ENCODE measurements around the gene EPHB1. TPM values are rescaled to one million over a fixed set of nuclear protein-coding genes. Genes with fewer than 3 reads are reported as not detected.

The EPHB1 gene
- total RNA-seq, 1 experiment from 2014 or later: 2.8 TPM

- H4K8ac ChIP-seq (replicated peaks; ENCODE audit: insufficient read length, low read depth, low read length): no peak overlapping the region
- no peak for TF ChIP-seq CTCF (conservative IDR thresholded peaks at IDR 0.05)
- no peak overlapping the region for H2AK5ac ChIP-seq (ENCODE audit: insufficient read length, low read length)
- H3K9ac ChIP-seq (ENCODE audit: extremely low read depth, insufficient read length, low read length): no peak overlapping the region
- Mint-ChIP-seq H3K36me3 (ENCODE audit: insufficient read depth in 1 of 3, low read depth in 3 of 3) (no peaks in the 10 kb centered on the region; a peak in 1 of 7 replicates), H3K9me3 (no peaks in the 10 kb centered on the region), H3K27ac (no peak overlapping the region), H3K27me3 (ENCODE audit: low read depth) (peaks cover 3% of the 10 kb centered on the region), H3K4me1 (peaks cover 26 to 31% of the 10 kb centered on the region in 2 experiments), H3K4me3 (no peak overlapping the region)
- no peak overlapping the region for H3T11ph ChIP-seq (ENCODE audit: low read length)
- no peak overlapping the region for H3K4ac ChIP-seq (ENCODE audit: low read depth, low read length)
- H3K18ac ChIP-seq (ENCODE audit: insufficient read length, low read depth, low read length): no peak overlapping the region
- H2BK120ac ChIP-seq (ENCODE audit: low read depth, low read length, poor library complexity, severe bottlenecking): no peak overlapping the region
- H3K79me1 ChIP-seq (ENCODE audit: insufficient read depth, low read depth, low read length, poor library complexity, severe bottlenecking): no peaks in the 10 kb centered on the region
- no peak for DNase-seq
- no peak overlapping the region for H3K23ac ChIP-seq (ENCODE audit: insufficient read length, low read depth, low read length)
- H3K4me2 ChIP-seq (ENCODE audit: insufficient read depth, insufficient read length, low read length): no peak overlapping the region
- no peak overlapping the region for H3K56ac ChIP-seq (ENCODE audit: insufficient read length, low read depth, low read length)
- no peak overlapping the region for H2BK20ac ChIP-seq (ENCODE audit: low read depth, low read length, poor library complexity, severe bottlenecking)
- peaks cover 2% of the 10 kb centered on the region; the same call in 1 of the 2 replicates for H3K4me1 ChIP-seq (ENCODE audit: insufficient read depth, low read length)
- H2BK15ac ChIP-seq (ENCODE audit: low read depth, low read length): no peak overlapping the region
- no peak overlapping the region for H2BK12ac ChIP-seq (ENCODE audit: insufficient read length, low read depth, low read length)
- no peak overlapping the region for H2BK5ac ChIP-seq (ENCODE audit: insufficient read length, low read length)
- WGBS (ENCODE audit: extremely low coverage, insufficient read length, low lambda C conversion rate): no CpG with 5 or more reads among the region's 6 CpGs
- H4K91ac ChIP-seq (ENCODE audit: insufficient read length, low read depth, low read length): no peak overlapping the region
- no peak overlapping the region for H3K14ac ChIP-seq (ENCODE audit: insufficient read depth, low read length)
- H4K20me1 ChIP-seq (ENCODE audit: control insufficient read depth, insufficient read depth, insufficient read length): no peaks in the 10 kb centered on the region
- no peaks in the 10 kb centered on the region for H3K27me3 ChIP-seq (ENCODE audit: insufficient read depth, low read length)
- no peak overlapping the region for H3K27ac ChIP-seq (ENCODE audit: insufficient read length, low read depth, low read length)
- H4K5ac ChIP-seq (ENCODE audit: insufficient read length, low read depth, low read length): no peak overlapping the region
- H3K79me2 ChIP-seq (ENCODE audit: insufficient read depth, low read length): no peaks in the 10 kb centered on the region
- H2AFZ ChIP-seq (ENCODE audit: low read length): no peak overlapping the region
- H3K9me3 ChIP-seq (ENCODE audit: control insufficient read depth, low read depth, low read length): no peaks in the 10 kb centered on the region
- H3K23me2 ChIP-seq (ENCODE audit: insufficient read length, low read depth, low read length, poor library complexity, severe bottlenecking): no peaks in the 10 kb centered on the region
Measured at GRCh38 chr3:134849561-134849960, 54.5 kb downstream of the EPHB1 start.

All from H9 (cell line).